H1 (cell line): Measurements from ENCODE around the gene KDM2A. TPM values are rescaled to one million over a fixed set of nuclear protein-coding genes. Genes with fewer than 3 reads are reported as not detected.

Experiments
- CTCF ChIA-PET: fragments of 300-600 bp; sonication (Branson Sonifier 250); formaldehyde crosslinking; loops from one replicate; lab custom pipeline; 2021; ENCODE audit not compliant: partially characterized antibody; lab: Charles Lee
- POLR2A ChIA-PET: fragments of 300-600 bp; sonication (Branson Sonifier 250); formaldehyde crosslinking; loops from one replicate; lab custom pipeline; 2021; ENCODE audit warnings: inconsistent platforms; ENCODE audit not compliant: partially characterized antibody; lab: Charles Lee
- DNase-seq, 2 experiments: peaks; one replicate each; pipeline versions ENCODE4 v3.0.0 to v3.0.0-alpha.2; 2010 to 2022; ENCODE audit warnings: low spot score in 2 of 2, low read depth in 1 of 2, mixed read lengths in 1 of 2
- FAIRE-seq: peaks from 2 replicates; lab custom pipeline; 2011; peaks lifted over from hg19 to GRCh38; lab: Jason Lieb, UNC
- H2AFZ ChIP-seq: 2 replicates; pipeline ENCODE4 v1.8.1; 2012; ENCODE audit warnings: low read length, inconsistent platforms
- H2AK5ac ChIP-seq: 2 replicates; pipeline ENCODE4 v1.6.1; 2013; ENCODE audit warnings: low read depth, low read length
- H2BK120ac ChIP-seq: replicated peaks from 2 replicates; pipeline ENCODE3; 2013; ENCODE audit warnings: low read depth, low read length, inconsistent platforms
- H2BK12ac ChIP-seq: 2 replicates; pipeline ENCODE4 v1.6.1; 2013; ENCODE audit warnings: low read depth, low read length
- H2BK15ac ChIP-seq: 2 replicates; pipeline ENCODE4 v1.6.1; 2013; ENCODE audit warnings: low read length
- H2BK20ac ChIP-seq: 2 replicates; pipeline ENCODE4 v1.6.1; 2013; ENCODE audit warnings: low read length
- H2BK5ac ChIP-seq: 2 replicates; pipeline ENCODE4 v1.6.1; 2013; ENCODE audit warnings: low read depth, low read length
- H3K14ac ChIP-seq: 2 replicates; pipeline ENCODE4 v1.6.1; 2013; ENCODE audit warnings: inconsistent platforms; ENCODE audit not compliant: insufficient read length
- H3K18ac ChIP-seq: 2 replicates; pipeline ENCODE4 v1.6.1; 2013; ENCODE audit warnings: low read length; ENCODE audit errors: extremely low read depth
- H3K23ac ChIP-seq: 2 replicates; pipeline ENCODE4 v1.6.1; 2013; ENCODE audit warnings: inconsistent platforms; ENCODE audit not compliant: insufficient read length
- H3K23me2 ChIP-seq: 2 replicates; pipeline ENCODE4 v1.6.1; 2013; ENCODE audit warnings: low read depth, low read length
- H3K27ac ChIP-seq: 2 replicates; pipeline ENCODE4 v1.6.1; 2011; ENCODE audit warnings: low read depth, low read length, inconsistent platforms
- H3K27me3 ChIP-seq, 4 experiments: replicated peaks in 1 of 4; 1 replicate in 1 of 4; 2 replicates in 3 of 4; pipeline versions ENCODE4 v1.6.1 to v1.8.1; 2011 to 2013; ENCODE audit warnings: low read length in 3 of 4, mild to moderate bottlenecking in 3 of 4, inconsistent platforms in 2 of 4, mixed read lengths in 2 of 4, moderate library complexity in 1 of 4; ENCODE audit not compliant: control insufficient read depth in 3 of 4, insufficient read depth in 3 of 4; ENCODE audit errors: extremely low read depth in 1 of 4
- H3K36me3 ChIP-seq, 4 experiments: 2 replicates each; pipeline versions ENCODE4 v1.6.1 to v1.8.1; 2011 to 2013; ENCODE audit warnings: mild to moderate bottlenecking in 4 of 4, low read length in 3 of 4, moderate library complexity in 2 of 4, control low read depth in 1 of 4, inconsistent platforms in 1 of 4; ENCODE audit not compliant: insufficient read depth in 4 of 4, control insufficient read depth in 2 of 4
- H3K4ac ChIP-seq: replicated peaks from 2 replicates; pipeline ENCODE3; 2013; ENCODE audit warnings: low read length, low read depth, mixed read lengths, inconsistent platforms; ENCODE audit not compliant: insufficient read length
- H3K4me1 ChIP-seq, 4 experiments: replicated peaks in 1 of 4; 1 replicate in 1 of 4; 2 replicates in 3 of 4; pipeline versions ENCODE4 v1.6.1 to v1.8.1; 2011 to 2013; ENCODE audit warnings: low read length in 3 of 4, inconsistent platforms in 2 of 4, mixed read lengths in 1 of 4; ENCODE audit not compliant: insufficient read depth in 4 of 4, control insufficient read depth in 3 of 4
- H3K4me2 ChIP-seq, 2 experiments: 2 replicates each; pipeline versions ENCODE4 v1.6.1 to v1.8.1; 2011 to 2013; ENCODE audit warnings: low read depth in 2 of 2, low read length in 2 of 2, control low read depth in 1 of 2, inconsistent platforms in 1 of 2, mild to moderate bottlenecking in 1 of 2; ENCODE audit not compliant: insufficient read depth in 1 of 2
- H3K4me3 ChIP-seq, 4 experiments: fragments of 200-600, 300-600 bp in 1 of 4; sonication (generic), shearing (Covaris generic), sonication (Bioruptor Twin) in 1 of 4; 2 replicates each; pipeline versions ENCODE4 v1.5.1 to v1.8.1; 2011 to 2016; ENCODE audit warnings: low read length in 4 of 4, low read depth in 3 of 4, control low read depth in 2 of 4, inconsistent platforms in 2 of 4, mild to moderate bottlenecking in 2 of 4, mixed read lengths in 1 of 4, moderate library complexity in 1 of 4; ENCODE audit not compliant: insufficient read depth in 2 of 4; ENCODE audit errors: extremely low read depth in 1 of 4
- H3K56ac ChIP-seq: replicated peaks from 2 replicates; pipeline ENCODE3; 2013; ENCODE audit warnings: low read depth, mild to moderate bottlenecking, mixed read lengths, low read length, inconsistent platforms; ENCODE audit not compliant: insufficient read length
- H3K79me1 ChIP-seq: 2 replicates; pipeline ENCODE4 v1.6.1; 2013; ENCODE audit warnings: low read depth, low read length, control low read depth
- H3K79me2 ChIP-seq, 2 experiments: 2 replicates each; pipeline versions ENCODE4 v1.6.1 to v1.8.1; 2012 to 2013; ENCODE audit warnings: low read length in 2 of 2, mild to moderate bottlenecking in 2 of 2, inconsistent platforms in 1 of 2; ENCODE audit not compliant: insufficient read depth in 2 of 2, control insufficient read depth in 1 of 2
- H3K9ac ChIP-seq, 4 experiments: replicated peaks in 1 of 4; 1 replicate in 1 of 4; 2 replicates in 3 of 4; pipeline versions ENCODE4 v1.6.1 to v1.8.1; 2011 to 2013; ENCODE audit warnings: low read depth in 3 of 4, low read length in 3 of 4, control low read depth in 2 of 4, mild to moderate bottlenecking in 2 of 4, moderate library complexity in 2 of 4, inconsistent platforms in 1 of 4; ENCODE audit errors: extremely low read depth in 1 of 4
- H3K9me3 ChIP-seq, 2 experiments: 2 replicates each; pipeline versions ENCODE4 v1.6.1 to v1.8.1; 2012 to 2013; ENCODE audit warnings: mild to moderate bottlenecking in 2 of 2, moderate library complexity in 2 of 2, control low read depth in 1 of 2, inconsistent platforms in 1 of 2, low read depth in 1 of 2, low read length in 1 of 2, mixed read lengths in 1 of 2; ENCODE audit not compliant: insufficient read depth in 2 of 2
- H4K20me1 ChIP-seq, 2 experiments: replicated peaks in 1 of 2; 2 replicates each; pipeline versions ENCODE3 to v1.8.1; 2011 to 2013; ENCODE audit warnings: inconsistent platforms in 2 of 2, low read length in 2 of 2, mild to moderate bottlenecking in 1 of 2; ENCODE audit not compliant: insufficient read depth in 2 of 2, control insufficient read depth in 1 of 2
- H4K5ac ChIP-seq: 2 replicates; pipeline ENCODE4 v1.6.1; 2013; ENCODE audit warnings: low read length, low read depth, mixed read lengths, inconsistent platforms; ENCODE audit not compliant: insufficient read length
- H4K8ac ChIP-seq: 2 replicates; pipeline ENCODE4 v1.8.0; 2013; ENCODE audit warnings: mild to moderate bottlenecking, moderate library complexity, low read length, inconsistent platforms; ENCODE audit not compliant: insufficient read depth; ENCODE audit errors: extremely low read depth
- H4K91ac ChIP-seq: replicated peaks from 2 replicates; pipeline ENCODE3; 2013; ENCODE audit warnings: low read length, mixed read lengths, inconsistent platforms; ENCODE audit not compliant: insufficient read length
- CBX5 ChIP-seq: fragments of 300-800, 300-1000 bp; sonication (generic); IDR thresholded peaks from 2 replicates; pipeline ENCODE4 v1.7.1; 2016; ENCODE audit warnings: antibody characterized with exemption, low read length, low read depth
- CHD2 ChIP-seq: IDR thresholded peaks from 2 replicates; pipeline ENCODE4 v1.6.1; 2012; ENCODE audit warnings: low read length, improper control_type of control experiment
- EGR1 ChIP-seq: IDR thresholded peaks from 2 replicates; pipeline ENCODE4 v1.6.1; 2011; ENCODE audit warnings: low read depth, low read length, borderline replicate concordance
- EP300 ChIP-seq, 2 experiments: IDR thresholded peaks; 1 replicate in 1 of 2; 2 replicates in 1 of 2; pipeline ENCODE4 v1.6.1; 2011 to 2012; ENCODE audit warnings: low read depth in 2 of 2, low read length in 2 of 2, mild to moderate bottlenecking in 2 of 2, borderline replicate concordance in 1 of 2, inconsistent platforms in 1 of 2, moderate library complexity in 1 of 2
- JUN ChIP-seq: IDR thresholded peaks from 2 replicates; pipeline ENCODE4 v1.6.1; 2011; ENCODE audit warnings: low read depth, mild to moderate bottlenecking, improper control_type of control experiment, low read length
- POLR2AphosphoS5 ChIP-seq: IDR thresholded peaks from 2 replicates; pipeline ENCODE4 v1.6.1; 2011; ENCODE audit warnings: low read depth, low read length
- POU5F1 ChIP-seq: IDR thresholded peaks from 2 replicates; pipeline ENCODE4 v1.6.1; 2011; ENCODE audit warnings: low read depth, mild to moderate bottlenecking, low read length, moderate library complexity
- SIRT6 ChIP-seq: IDR thresholded peaks from one replicate; pipeline ENCODE4 v1.7.1; 2012; ENCODE audit warnings: low read length, inconsistent platforms
- SRF ChIP-seq: IDR thresholded peaks from 2 replicates; pipeline ENCODE4 v1.6.1; 2011; ENCODE audit warnings: mild to moderate bottlenecking, low read depth, low read length, moderate library complexity
- WGBS, 2 experiments: shearing (Covaris generic) in 1 of 2; methylation state at CpG; one replicate each; pipeline versions ENCODE4 v1.1.6 to v1.1.7; 2013 to 2015; ENCODE audit warnings: low lambda C conversion rate in 2 of 2, mixed read lengths in 2 of 2, inconsistent platforms in 1 of 2, low coverage in 1 of 2, missing lambda C conversion rate in 1 of 2; ENCODE audit not compliant: insufficient replicate concordance in 2 of 2, insufficient coverage in 1 of 2, insufficient read length in 1 of 2; ENCODE audit errors: extremely low coverage in 1 of 2, missing lambda C conversion rate in 1 of 2; 5-methylcytosine and 5-hydroxymethylcytosine counted together
- polyA plus RNA-seq, 7 experiments: library from polyadenylated mRNA; depleted of rRNA in 3 of 7; stranded (reverse) in 5 of 7; unstranded in 2 of 7; fragments of >200 nt in 5 of 7; fragments of 200-250 nt in 2 of 7; gene quantifications; 1 replicate in 5 of 7; 2 replicates in 1 of 7; 4 replicates in 1 of 7; pipeline versions ENCODE4 v1.2.1 to v1.2.3, GENCODE V29; 2011 to 2013; ENCODE audit warnings: missing spikeins in 2 of 7, mixed read lengths in 2 of 7
- total RNA-seq: library from RNA; stranded (reverse); fragmentation: NEBNext Ultra II Directional; extraction: Animal tissue kit (Norgen Biotek cat#: 25700); gene quantifications from 2 replicates; pipeline ENCODE4 v1.2.1, GENCODE V29; 2021

KDM2A gene
- total and polyA plus RNA-seq, 2 of the 8 experiments (the other 6 are each of a cell fraction or from before 2014, with no cell fraction given): 55.4 to 66.2 TPM

DNA sequence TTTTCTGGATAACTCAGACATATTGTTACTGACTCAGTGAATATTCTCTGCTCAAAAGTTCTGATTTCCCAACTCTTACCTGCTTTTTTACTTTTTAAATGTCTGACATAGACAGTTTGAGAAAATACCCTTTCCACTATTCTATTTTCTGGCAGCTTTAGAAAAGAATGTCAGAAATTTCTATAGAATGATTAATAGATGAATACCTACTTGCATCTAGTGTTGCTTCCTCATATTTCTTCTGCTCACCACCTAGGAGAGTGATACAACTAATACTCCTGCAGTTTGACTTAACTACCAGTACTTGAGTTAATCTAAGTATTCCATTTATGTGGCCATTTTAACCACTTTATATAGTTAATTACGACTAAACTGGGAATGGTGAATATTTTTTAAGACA lies 55.2 kb downstream of the KDM2A start:
- Histone ChIP-seq H3K4me3 (no peak overlapping the region), H3K4me2 (no peak overlapping the region), H2BK15ac (no peak overlapping the region), H2AK5ac (no peak overlapping the region), H3K4ac (no peak overlapping the region), H3K27me3 (no peaks in the 10 kb centered on the region), H3K79me1 (no peaks in the 10 kb centered on the region; the same call in 1 of the 2 replicates), H3K27ac (no peak overlapping the region), H3K79me2 (peaks cover 0 to 89% of the 10 kb centered on the region in 2 experiments; a peak in 2 of 4 replicates), H3K18ac (no peak overlapping the region), H4K91ac (no peak overlapping the region), H2BK120ac (no peak overlapping the region), H2BK20ac (no peak overlapping the region), H3K56ac (no peak overlapping the region), H2BK5ac (no peak overlapping the region), H3K14ac (no peak overlapping the region), H4K8ac (no peak overlapping the region), H3K4me1 (no peaks in the 10 kb centered on the region), H2BK12ac (no peak overlapping the region), H4K20me1 (peaks cover 4 to 7% of the 10 kb centered on the region in 2 experiments), H2AFZ (no peak overlapping the region), H3K23me2 (no peaks in the 10 kb centered on the region; the same call in 1 of the 2 replicates), H3K23ac (no peak overlapping the region), H4K5ac (no peak overlapping the region), H3K9ac (no peak overlapping the region), H3K9me3 (no peaks in the 10 kb centered on the region), H3K36me3 (no peaks in the 10 kb centered on the region; a peak in 1 of 8 replicates)
- DNase-seq (no peak), FAIRE-seq (no peak)
- 83% methylated on average over 1 of the region's 1 CpG; no CpG with 5 or more reads in 1 of the 2 experiments for WGBS, 2 experiments
- CTCF ChIA-PET: interaction anchor here (1.2 to 2.2 kb wide), 2 partner anchors 9 to 92 kb away, joined by 3 to 9 read pairs; no protein-coding TSS in a partner anchor
- POLR2A ChIA-PET: interaction anchor here (1.0 kb wide), 1 partner anchor 20 kb away, joined by 5 read pairs; no protein-coding TSS in a partner anchor
- no peak for TF ChIP-seq EP300 (IDR thresholded peaks at IDR 0.05; ENCODE audit: borderline replicate concordance in 1 of 2, low read depth in 2 of 2, low read length in 2 of 2)
- TF ChIP-seq SIRT6: no peak
- no peak for TF ChIP-seq EGR1
- no peak for TF ChIP-seq CBX5
- no peak for TF ChIP-seq SRF
- no peak for TF ChIP-seq CHD2
- no peak for TF ChIP-seq POU5F1
- TF ChIP-seq JUN: no peak
- TF ChIP-seq POLR2AphosphoS5: no peak
